Neural cell (in vitro differentiated cells): Measurements from ENCODE around the gene ADGB. TPM values are rescaled to one million over a fixed set of nuclear protein-coding genes. Genes with fewer than 3 reads are reported as not detected.

Source experiments
- H2AFZ ChIP-seq: fragments of 200-600, 300-800 bp; sonication (generic), shearing (Covaris generic); 2 replicates; pipeline ENCODE4 v1.6.0; 2014; ENCODE audit warnings: low read depth, mild to moderate bottlenecking, antibody characterized with exemption, low read length, moderate library complexity
- H3F3A ChIP-seq: fragments of 200-600 bp; shearing (Covaris generic); 2 replicates; pipeline ENCODE4 v1.6.1; 2016; ENCODE audit warnings: mild to moderate bottlenecking, moderate library complexity, mixed read lengths, antibody characterized with exemption, low read length; ENCODE audit not compliant: insufficient read depth, poor library complexity, severe bottlenecking
- H3K27ac ChIP-seq: fragments of 200-600, 300-800 bp; sonication (generic), shearing (Covaris generic); 2 replicates; pipeline ENCODE4 v1.5.1; 2014; ENCODE audit warnings: mild to moderate bottlenecking, low read length, moderate library complexity
- H3K27me3 ChIP-seq: fragments of 300-800, 200-600 bp; sonication (generic), shearing (Covaris generic); 2 replicates; pipeline ENCODE4 v1.6.0; 2014; ENCODE audit warnings: mild to moderate bottlenecking, low read depth, low read length, moderate library complexity; ENCODE audit not compliant: insufficient read depth
- H3K36me3 ChIP-seq: fragments of 300-800, 200-600 bp; sonication (generic), shearing (Covaris generic); 2 replicates; pipeline ENCODE4 v1.5.1; 2014; ENCODE audit warnings: mild to moderate bottlenecking, antibody characterized with exemption, low read length, moderate library complexity; ENCODE audit not compliant: insufficient read depth
- H3K4me2 ChIP-seq: fragments of 300-800, 200-600 bp; sonication (generic), shearing (Covaris generic); 2 replicates; pipeline ENCODE4 v1.6.0; 2014; ENCODE audit warnings: mild to moderate bottlenecking, low read length
- H3K4me3 ChIP-seq: fragments of 300-800, 200-600 bp; sonication (generic), shearing (Covaris generic); 2 replicates; pipeline ENCODE4 v1.5.1; 2014; ENCODE audit warnings: mild to moderate bottlenecking, low read length, moderate library complexity
- H3K79me2 ChIP-seq: fragments of 200-600 bp; shearing (Covaris generic); replicated peaks from 2 replicates; pipeline ENCODE4 v1.6.0; 2014; ENCODE audit warnings: mild to moderate bottlenecking, low read length, moderate library complexity; ENCODE audit not compliant: insufficient read depth
- H3K9ac ChIP-seq: fragments of 300-800, 200-600 bp; sonication (generic), shearing (Covaris generic); 2 replicates; pipeline ENCODE4 v1.6.1; 2016; ENCODE audit warnings: mild to moderate bottlenecking, low read length, mixed read lengths
- H3K9me2 ChIP-seq: fragments of 200-600 bp; shearing (Covaris generic); 2 replicates; pipeline ENCODE4 v1.6.1; 2016; ENCODE audit warnings: mild to moderate bottlenecking, low read length, mixed read lengths; ENCODE audit not compliant: insufficient read depth
- H3K9me3 ChIP-seq: fragments of 200-600, 300-800 bp; sonication (generic), shearing (Covaris generic); 2 replicates; pipeline ENCODE4 v1.6.1; 2016; ENCODE audit warnings: mild to moderate bottlenecking, mixed run types, low read length, moderate library complexity, mixed read lengths
- H4K20me1 ChIP-seq: fragments of 200-600 bp; shearing (Covaris generic); 2 replicates; pipeline ENCODE4 v1.6.1; 2016; ENCODE audit warnings: mild to moderate bottlenecking, mixed run types; ENCODE audit not compliant: insufficient read depth
- CTCF ChIP-seq: fragments of 450-650 bp; IDR thresholded peaks from 2 replicates; pipeline ENCODE4 v1.5.1; 2014; ENCODE audit warnings: antibody characterized with exemption, mild to moderate bottlenecking, moderate library complexity; ENCODE audit not compliant: poor library complexity, severe bottlenecking
- EP300 ChIP-seq: fragments of 450-650 bp; conservative IDR thresholded peaks from 2 replicates; pipeline ENCODE4 v1.6.1; 2014; ENCODE audit warnings: antibody characterized with exemption, mild to moderate bottlenecking, moderate library complexity; ENCODE audit not compliant: poor library complexity, severe bottlenecking
- EZH2 ChIP-seq: fragments of 200-600, 300-800 bp; shearing (Covaris generic), sonication (generic); IDR thresholded peaks from 2 replicates; pipeline ENCODE4 v1.6.1; 2014; ENCODE audit warnings: antibody characterized with exemption, low read length, borderline replicate concordance, mild to moderate bottlenecking; ENCODE audit not compliant: insufficient read depth, poor library complexity, severe bottlenecking
- MXI1 ChIP-seq: fragments of 450-650 bp; conservative IDR thresholded peaks from 2 replicates; pipeline ENCODE4 v1.6.1; 2014; ENCODE audit warnings: antibody characterized with exemption, mild to moderate bottlenecking; ENCODE audit not compliant: poor library complexity, severe bottlenecking
- POLR2AphosphoS5 ChIP-seq: IDR thresholded peaks from 2 replicates; pipeline ENCODE4 v1.6.1; 2012
- RAD21 ChIP-seq: fragments of 450-650 bp; conservative IDR thresholded peaks from 2 replicates; pipeline ENCODE4 v1.6.1; 2014; ENCODE audit warnings: antibody characterized with exemption, mild to moderate bottlenecking, moderate library complexity
- SMC3 ChIP-seq: fragments of 450-650 bp; conservative IDR thresholded peaks from 2 replicates; pipeline ENCODE4 v1.6.1; 2014; ENCODE audit warnings: antibody characterized with exemption, mild to moderate bottlenecking, moderate library complexity; ENCODE audit not compliant: poor library complexity
- TAF1 ChIP-seq: IDR thresholded peaks from 2 replicates; pipeline ENCODE4 v1.6.1; 2012; ENCODE audit warnings: low read depth
- polyA plus RNA-seq: library from polyadenylated mRNA; depleted of rRNA; stranded (reverse); fragments of >200 nt; gene quantifications from 2 replicates; pipeline ENCODE4 v1.2.3, GENCODE V29; 2014
- TF ChIP-seq, protein P1 (sequence below): IDR thresholded peaks from 2 replicates; pipeline ENCODE4 v1.6.1; 2012; ENCODE audit warnings: borderline replicate concordance

Gene ADGB
- polyA plus RNA-seq, 1 donor from 2014 or later, result not detected

GRCh38 chr6:146551545-146551944 is 47.2 kb upstream of the ADGB start:
- no peak overlapping the region for H2AFZ ChIP-seq
- H3K9ac ChIP-seq, result no peak overlapping the region
- no peak for TF ChIP-seq MXI1
- no peak for TF ChIP-seq TAF1
- TF ChIP-seq RAD21, result no peak
- TF ChIP-seq, protein P1, sequence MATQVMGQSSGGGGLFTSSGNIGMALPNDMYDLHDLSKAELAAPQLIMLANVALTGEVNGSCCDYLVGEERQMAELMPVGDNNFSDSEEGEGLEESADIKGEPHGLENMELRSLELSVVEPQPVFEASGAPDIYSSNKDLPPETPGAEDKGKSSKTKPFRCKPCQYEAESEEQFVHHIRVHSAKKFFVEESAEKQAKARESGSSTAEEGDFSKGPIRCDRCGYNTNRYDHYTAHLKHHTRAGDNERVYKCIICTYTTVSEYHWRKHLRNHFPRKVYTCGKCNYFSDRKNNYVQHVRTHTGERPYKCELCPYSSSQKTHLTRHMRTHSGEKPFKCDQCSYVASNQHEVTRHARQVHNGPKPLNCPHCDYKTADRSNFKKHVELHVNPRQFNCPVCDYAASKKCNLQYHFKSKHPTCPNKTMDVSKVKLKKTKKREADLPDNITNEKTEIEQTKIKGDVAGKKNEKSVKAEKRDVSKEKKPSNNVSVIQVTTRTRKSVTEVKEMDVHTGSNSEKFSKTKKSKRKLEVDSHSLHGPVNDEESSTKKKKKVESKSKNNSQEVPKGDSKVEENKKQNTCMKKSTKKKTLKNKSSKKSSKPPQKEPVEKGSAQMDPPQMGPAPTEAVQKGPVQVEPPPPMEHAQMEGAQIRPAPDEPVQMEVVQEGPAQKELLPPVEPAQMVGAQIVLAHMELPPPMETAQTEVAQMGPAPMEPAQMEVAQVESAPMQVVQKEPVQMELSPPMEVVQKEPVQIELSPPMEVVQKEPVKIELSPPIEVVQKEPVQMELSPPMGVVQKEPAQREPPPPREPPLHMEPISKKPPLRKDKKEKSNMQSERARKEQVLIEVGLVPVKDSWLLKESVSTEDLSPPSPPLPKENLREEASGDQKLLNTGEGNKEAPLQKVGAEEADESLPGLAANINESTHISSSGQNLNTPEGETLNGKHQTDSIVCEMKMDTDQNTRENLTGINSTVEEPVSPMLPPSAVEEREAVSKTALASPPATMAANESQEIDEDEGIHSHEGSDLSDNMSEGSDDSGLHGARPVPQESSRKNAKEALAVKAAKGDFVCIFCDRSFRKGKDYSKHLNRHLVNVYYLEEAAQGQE, result no peak
- TF ChIP-seq CTCF, result no peak
- TF ChIP-seq EZH2, result no peak
- no peak for TF ChIP-seq POLR2AphosphoS5
- no peak for TF ChIP-seq SMC3
- no peak for TF ChIP-seq EP300
- H3K4me2 ChIP-seq, result no peak overlapping the region
- H4K20me1 ChIP-seq, result no peaks in the 10 kb centered on the region
- no peaks in the 10 kb centered on the region for H3K36me3 ChIP-seq
- no peaks in the 10 kb centered on the region for H3K79me2 ChIP-seq
- no peak overlapping the region for H3K4me3 ChIP-seq
- H3F3A ChIP-seq, result no peaks in the 10 kb centered on the region
- H3K9me2 ChIP-seq, result no peaks in the 10 kb centered on the region
- H3K27me3 ChIP-seq, result no peaks in the 10 kb centered on the region
- H3K27ac ChIP-seq, result no peak overlapping the region
- no peaks in the 10 kb centered on the region for H3K9me3 ChIP-seq

- no peak overlapping the region for H3K9ac ChIP-seq
- H3K9me3 ChIP-seq, result no peaks in the 10 kb centered on the region
- H2AFZ ChIP-seq, result no peak overlapping the region
- H3K9me2 ChIP-seq, result no peaks in the 10 kb centered on the region
- no peaks in the 10 kb centered on the region for H3F3A ChIP-seq
- no peaks in the 10 kb centered on the region for H3K36me3 ChIP-seq
- TF ChIP-seq RAD21 (no peak), SMC3 (no peak), TAF1 (no peak), POLR2AphosphoS5 (no peak), EZH2 (no peak)
- no peaks in the 10 kb centered on the region for H3K27me3 ChIP-seq
- no peaks in the 10 kb centered on the region for H4K20me1 ChIP-seq
- H3K79me2 ChIP-seq, result no peaks in the 10 kb centered on the region
- H3K4me3 ChIP-seq, result no peak overlapping the region
- no peak overlapping the region for H3K27ac ChIP-seq
- no peak overlapping the region for H3K4me2 ChIP-seq
Measured at GRCh38 chr6:146553377-146554135, 45.2 kb upstream of the ADGB start.
